K562 (cell line): ENCODE data around the gene MRPL41. TPM values are rescaled to one million over a fixed set of nuclear protein-coding genes. Genes with fewer than 3 reads are reported as not detected.
A peak's percentile ranks its signal among the peaks of the same experiment; 100 is the strongest.

ENCODE experiments used
- ADNP ChIP-seq: fragments of 200-800 bp; sonication (Bioruptor generic); IDR thresholded peaks from 2 replicates; pipeline ENCODE4 v1.6.1; 2016; ENCODE audit warnings: missing genetic modification characterization, missing compliant biosample characterization
- ATF1 ChIP-seq, 2 experiments: fragments of 450-650 bp in 1 of 2; IDR thresholded peaks; 2 replicates each; pipeline ENCODE4 v1.6.1; 2016; ENCODE audit warnings: missing compliant biosample characterization in 1 of 2, missing genetic modification characterization in 1 of 2
- ATF7 ChIP-seq: fragments of 450-650 bp; IDR thresholded peaks from 2 replicates; pipeline ENCODE4 v1.7.1; 2014; ENCODE audit warnings: mild to moderate bottlenecking, moderate library complexity
- CBX1 ChIP-seq: sonication (generic); IDR thresholded peaks from 2 replicates; pipeline ENCODE4 v1.6.1; 2016; ENCODE audit warnings: antibody characterized with exemption, low read depth, mild to moderate bottlenecking
- CBX8 ChIP-seq: fragments of 200-600 bp; sonication (generic); IDR thresholded peaks from 2 replicates; pipeline ENCODE4 v1.6.1; 2012; ENCODE audit warnings: borderline replicate concordance, mixed run types, low read depth, mild to moderate bottlenecking, moderate library complexity, mixed read lengths, low read length, control low read depth, inconsistent platforms; ENCODE audit not compliant: poor library complexity, severe bottlenecking; ENCODE audit errors: extremely low read depth
- ETV5 ChIP-seq: sonication (generic); formaldehyde crosslinking; IDR thresholded peaks from 2 replicates; pipeline ENCODE4 v1.4.0; 2020; ENCODE audit warnings: low read depth, mild to moderate bottlenecking, missing genetic modification reagents
- HBP1 ChIP-seq: fragments of 450-650 bp; formaldehyde crosslinking; IDR thresholded peaks from 2 replicates; pipeline ENCODE4 v1.4.0; 2022; ENCODE audit warnings: missing genetic modification characterization
- HNRNPK ChIP-seq: fragments of 200-400 bp; formaldehyde crosslinking; IDR thresholded peaks from one replicate; pipeline ENCODE4 v1.6.1; 2018; ENCODE audit warnings: mild to moderate bottlenecking, low read depth, low read length; ENCODE audit not compliant: poor library complexity, severe bottlenecking
- MCM5 ChIP-seq: fragments of 450-650 bp; IDR thresholded peaks from 2 replicates; pipeline ENCODE4 v1.6.1; 2016; ENCODE audit warnings: low read depth
- PHB2 ChIP-seq: fragments of 450-650 bp; IDR thresholded peaks from 2 replicates; pipeline ENCODE4 v1.6.1; 2017; ENCODE audit warnings: low read depth
- PML ChIP-seq: IDR thresholded peaks from 2 replicates; pipeline ENCODE4 v1.6.1; 2012; ENCODE audit warnings: low read length, inconsistent platforms
- RB1 ChIP-seq: fragments of 450-650 bp; IDR thresholded peaks from 2 replicates; pipeline ENCODE4 v1.6.1; 2017; ENCODE audit warnings: low read depth, mild to moderate bottlenecking
- TAL1 ChIP-seq: fragments of 450-650 bp; IDR thresholded peaks from 2 replicates; pipeline ENCODE4 v1.6.1; 2016; ENCODE audit warnings: mild to moderate bottlenecking
- ZBTB40 ChIP-seq, 2 experiments: fragments of 450-650 bp in 1 of 2; sonication (generic) in 1 of 2; formaldehyde crosslinking in 1 of 2; IDR thresholded peaks; 2 replicates each; pipeline versions ENCODE4 v1.7.1 to v1.9.0; 2016 to 2022; ENCODE audit warnings: inconsistent platforms in 1 of 2, mild to moderate bottlenecking in 1 of 2, missing genetic modification reagents in 1 of 2
- polyA plus RNA-seq, 8 experiments: library from polyadenylated mRNA; depleted of rRNA in 4 of 8; stranded (reverse) in 5 of 8; unstranded in 3 of 8; fragments of >200 nt; fragmentation: Nextera tagmentation in 2 of 8; fragmentation: Illumina TruSeq in 1 of 8; extraction: Ambion mirVana in 2 of 8; extraction: Trizol in 1 of 8; gene quantifications; 2 replicates each; pipeline versions ENCODE4 v1.2.1 to v1.2.3, GENCODE V29; 2011 to 2014; ENCODE audit warnings: inconsistent platforms in 1 of 8, missing spikeins in 1 of 8
- total RNA-seq, 7 experiments: library from RNA; depleted of rRNA in 6 of 7; stranded (reverse); fragments of >200 nt in 6 of 7; fragmentation: Illumina TruSeq in 2 of 7; extraction: Trizol in 2 of 7; gene quantifications; 2 replicates each; pipeline versions ENCODE4 v1.2.1 to v1.2.3, GENCODE V29; 2011 to 2021; ENCODE audit warnings: low replicate concordance in 1 of 7

Gene MRPL41
- total and polyA plus RNA-seq, 9 of the 15 experiments (the other 6 are each of a cell fraction or from before 2014, with no cell fraction given) = 2.6 to 259 (median 21.6) TPM

- no peak for TF ChIP-seq ETV5
- TF ChIP-seq TAL1 = no peak
- TF ChIP-seq CBX8 = no peak
- TF ChIP-seq ATF7 = peak; percentile 53
- no peak for TF ChIP-seq PHB2
- 0 out of 2 replicates have a peak, but pooled peaks have one; percentile 12 for TF ChIP-seq ZBTB40 (IDR thresholded peaks at IDR 0.05)
- TF ChIP-seq ZBTB40 (CRISPR knock-in tag; IDR thresholded peaks at IDR 0.05) = no peak
- no peak for TF ChIP-seq ADNP (tag)
- peak; percentile 72 for TF ChIP-seq RB1
- TF ChIP-seq CBX1 = peak; percentile 78; the same call in 1 of the 2 replicates
- no peak for TF ChIP-seq MCM5
- TF ChIP-seq ATF1 (CRISPR knock-in tag; IDR thresholded peaks at IDR 0.05) = no peak
- no peak for TF ChIP-seq ATF1 (tag; IDR thresholded peaks at IDR 0.05)
- TF ChIP-seq HBP1 (CRISPR knock-in tag) = no peak
- no peak; the same call in 1 of the 2 replicates for TF ChIP-seq PML
- no peak for TF ChIP-seq HNRNPK
Observed at GRCh38 chr9:137551264-137552021, at the start of gene MRPL41 (continued).
